SU-DHL-6 (cell line): ENCODE measurements around the gene KRTAP10-12.

Experiments used
- H2AFZ ChIP-seq: fragments of 200-600 bp; sonication (generic); 2 replicates; pipeline ENCODE4 v1.6.1; 2014; ENCODE audit warnings: low read depth, mild to moderate bottlenecking, moderate library complexity, mixed read lengths, antibody characterized with exemption, low read length; ENCODE audit not compliant: severe bottlenecking
- H3F3A ChIP-seq: fragments of 200-600 bp; shearing (Covaris generic); 2 replicates; pipeline ENCODE4 v1.6.0; 2016; ENCODE audit warnings: antibody characterized with exemption, mild to moderate bottlenecking; ENCODE audit not compliant: insufficient read depth
- H3K27ac ChIP-seq: fragments of 200-600 bp; sonication (generic); 2 replicates; pipeline ENCODE4 v1.5.1; 2016; ENCODE audit warnings: low read depth, mild to moderate bottlenecking, low read length, moderate library complexity, mixed read lengths
- H3K27me3 ChIP-seq: fragments of 200-600 bp; sonication (generic), shearing (Covaris generic); 2 replicates; pipeline ENCODE4 v1.6.0; 2014; ENCODE audit warnings: mild to moderate bottlenecking, low read length
- H3K36me3 ChIP-seq: fragments of 200-600 bp; sonication (generic); 2 replicates; pipeline ENCODE4 v1.6.1; 2014; ENCODE audit warnings: mild to moderate bottlenecking, low read length, mixed read lengths
- H3K4me2 ChIP-seq: fragments of 300-600, 200-600 bp; shearing (Covaris generic), sonication (generic); 2 replicates; pipeline ENCODE4 v1.6.0; 2014; ENCODE audit warnings: low read length, low read depth, mild to moderate bottlenecking; ENCODE audit not compliant: poor library complexity, severe bottlenecking
- H3K4me3 ChIP-seq: fragments of 200-600 bp; sonication (generic); 2 replicates; pipeline ENCODE4 v1.5.1; 2014; ENCODE audit warnings: antibody characterized with exemption, low read length, mild to moderate bottlenecking, mixed read lengths; ENCODE audit not compliant: insufficient read depth, poor library complexity, severe bottlenecking
- H3K79me2 ChIP-seq: fragments of 200-600 bp; sonication (generic); 2 replicates; pipeline ENCODE4 v1.6.1; 2014; ENCODE audit warnings: mild to moderate bottlenecking, low read length, moderate library complexity; ENCODE audit not compliant: insufficient read depth
- H3K9ac ChIP-seq: fragments of 200-600 bp; sonication (generic); 2 replicates; pipeline ENCODE4 v1.7.0; 2014; ENCODE audit warnings: mild to moderate bottlenecking, low read length
- H3K9me2 ChIP-seq: fragments of 200-600 bp; sonication (generic); replicated peaks from 2 replicates; pipeline ENCODE4 v1.6.1; 2014; ENCODE audit warnings: low read length; ENCODE audit not compliant: insufficient read depth
- H3K9me3 ChIP-seq: fragments of 200-600 bp; sonication (generic); 2 replicates; pipeline ENCODE4 v1.6.1; 2014; ENCODE audit warnings: low read length, mixed read lengths; ENCODE audit not compliant: insufficient read depth
- H4K20me1 ChIP-seq: fragments of 200-600 bp; sonication (generic); 2 replicates; pipeline ENCODE4 v1.6.1; 2014; ENCODE audit warnings: low read depth, mild to moderate bottlenecking, antibody characterized with exemption, low read length, moderate library complexity, mixed read lengths
- CTCF ChIP-seq: fragments of 200-600 bp; sonication (generic); IDR thresholded peaks from one replicate; pipeline ENCODE4 v1.5.1; 2017; ENCODE audit warnings: antibody characterized with exemption, mild to moderate bottlenecking, low read length, moderate library complexity; ENCODE audit not compliant: insufficient read depth, poor library complexity, severe bottlenecking
- EZH2phosphoT487 ChIP-seq: fragments of 200-600 bp; sonication (generic), shearing (Covaris generic); conservative IDR thresholded peaks from 2 replicates; pipeline ENCODE4 v1.6.1; 2018; ENCODE audit warnings: mild to moderate bottlenecking, antibody characterized with exemption, low read length, moderate library complexity, mixed read lengths

The KRTAP10-12 gene

GRCh38 chr21:44695641-44696040 is 1.3 kb upstream of the KRTAP10-12 start:
- Histone ChIP-seq H2AFZ (no peak overlapping the region), H4K20me1 (no peaks in the 10 kb centered on the region), H3K79me2 (no peaks in the 10 kb centered on the region), H3K4me3 (no peak overlapping the region), H3K9me2 (no peaks in the 10 kb centered on the region), H3K4me2 (no peak overlapping the region), H3K27ac (no peak overlapping the region), H3K9ac (no peak overlapping the region), H3F3A (no peaks in the 10 kb centered on the region), H3K9me3 (no peaks in the 10 kb centered on the region), H3K27me3 (no peaks in the 10 kb centered on the region), H3K36me3 (no peaks in the 10 kb centered on the region)
- TF ChIP-seq CTCF (no peak), EZH2phosphoT487 (no peak)

GRCh38 chr21:44696572-44696971 is 400 bp upstream of the KRTAP10-12 start:
- no peak overlapping the region for H3K27ac ChIP-seq
- H3K27me3 ChIP-seq: no peaks in the 10 kb centered on the region
- H3F3A ChIP-seq: no peaks in the 10 kb centered on the region
- H3K9me2 ChIP-seq: no peaks in the 10 kb centered on the region
- no peaks in the 10 kb centered on the region for H4K20me1 ChIP-seq
- no peak overlapping the region for H3K4me3 ChIP-seq
- no peak overlapping the region for H3K4me2 ChIP-seq
- no peak overlapping the region for H3K9ac ChIP-seq
- H3K79me2 ChIP-seq: no peaks in the 10 kb centered on the region
- no peak overlapping the region for H2AFZ ChIP-seq
- TF ChIP-seq EZH2phosphoT487: no peak
- no peak for TF ChIP-seq CTCF
- no peaks in the 10 kb centered on the region for H3K36me3 ChIP-seq
- no peaks in the 10 kb centered on the region for H3K9me3 ChIP-seq

GRCh38 chr21:44697811-44698734 is 1.1 kb downstream of the KRTAP10-12 start:
- H3F3A ChIP-seq: no peaks in the 10 kb centered on the region
- TF ChIP-seq EZH2phosphoT487 (no peak), CTCF (no peak)
- H3K4me3 ChIP-seq: no peak overlapping the region
- H3K9me3 ChIP-seq: no peaks in the 10 kb centered on the region
- no peaks in the 10 kb centered on the region for H4K20me1 ChIP-seq
- H2AFZ ChIP-seq: no peak overlapping the region
- no peaks in the 10 kb centered on the region for H3K79me2 ChIP-seq
- no peaks in the 10 kb centered on the region for H3K27me3 ChIP-seq
- no peak overlapping the region for H3K4me2 ChIP-seq
- no peaks in the 10 kb centered on the region for H3K36me3 ChIP-seq
- no peaks in the 10 kb centered on the region for H3K9me2 ChIP-seq
- no peak overlapping the region for H3K27ac ChIP-seq
- no peak overlapping the region for H3K9ac ChIP-seq
